ENCODE measurements around the gene IFIT1. TPM values are rescaled to one million over a fixed set of nuclear protein-coding genes. Genes with fewer than 3 reads are reported as not detected.

IFIT1 gene
- total and polyA plus RNA-seq, 9 of the 15 experiments (the other 6 are each of a cell fraction or from before 2014, with no cell fraction given): 0.03 to 0.40 (median 0.18) TPM

GRCh38 chr10:89351412-89351779, 41.0 kb upstream of the IFIT1 start (continued):
- TF ChIP-seq, protein P1, sequence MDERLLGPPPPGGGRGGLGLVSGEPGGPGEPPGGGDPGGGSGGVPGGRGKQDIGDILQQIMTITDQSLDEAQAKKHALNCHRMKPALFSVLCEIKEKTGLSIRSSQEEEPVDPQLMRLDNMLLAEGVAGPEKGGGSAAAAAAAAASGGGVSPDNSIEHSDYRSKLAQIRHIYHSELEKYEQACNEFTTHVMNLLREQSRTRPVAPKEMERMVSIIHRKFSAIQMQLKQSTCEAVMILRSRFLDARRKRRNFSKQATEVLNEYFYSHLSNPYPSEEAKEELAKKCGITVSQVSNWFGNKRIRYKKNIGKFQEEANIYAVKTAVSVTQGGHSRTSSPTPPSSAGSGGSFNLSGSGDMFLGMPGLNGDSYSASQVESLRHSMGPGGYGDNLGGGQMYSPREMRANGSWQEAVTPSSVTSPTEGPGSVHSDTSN (CRISPR knock-in tag; IDR thresholded peaks at IDR 0.05; ENCODE audit: low read depth): no peak
- TF ChIP-seq, protein P1 (tag; conservative IDR thresholded peaks at IDR 0.05; ENCODE audit: low read depth): no peak
- TF ChIP-seq, protein P2, sequence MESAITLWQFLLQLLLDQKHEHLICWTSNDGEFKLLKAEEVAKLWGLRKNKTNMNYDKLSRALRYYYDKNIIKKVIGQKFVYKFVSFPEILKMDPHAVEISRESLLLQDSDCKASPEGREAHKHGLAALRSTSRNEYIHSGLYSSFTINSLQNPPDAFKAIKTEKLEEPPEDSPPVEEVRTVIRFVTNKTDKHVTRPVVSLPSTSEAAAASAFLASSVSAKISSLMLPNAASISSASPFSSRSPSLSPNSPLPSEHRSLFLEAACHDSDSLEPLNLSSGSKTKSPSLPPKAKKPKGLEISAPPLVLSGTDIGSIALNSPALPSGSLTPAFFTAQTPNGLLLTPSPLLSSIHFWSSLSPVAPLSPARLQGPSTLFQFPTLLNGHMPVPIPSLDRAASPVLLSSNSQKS (CRISPR knock-in tag; IDR thresholded peaks at IDR 0.05): no peak
- no peak for TF ChIP-seq TBL1XR1 (IDR thresholded peaks at IDR 0.05; ENCODE audit: low read length in 2 of 2)

- Histone ChIP-seq H3K27ac (ENCODE audit: extremely low read depth, low read depth, low read length) (peak overlapping the region; percentile 66), H3K9me1 (ENCODE audit: control insufficient read depth, insufficient read depth, low read length) (no peaks in the 10 kb centered on the region), H3K4me1 (replicated peaks in 1 of 2; ENCODE audit: control insufficient read depth in 2 of 2, insufficient read depth in 2 of 2, low read length in 2 of 2) (peaks cover 5 to 30% of the 10 kb centered on the region in 2 experiments; a peak in 4 of 5 replicates), H3K36me3 (ENCODE audit: control insufficient read depth, insufficient read depth, low read length) (no peaks in the 10 kb centered on the region), H3K9ac (ENCODE audit: insufficient read depth in 1 of 2, low read depth in 2 of 2, low read length in 2 of 2) (peak overlapping the region in 1 of 2 experiments; percentile 12; a peak in 1 of 4 replicates), H2AFZ (ENCODE audit: low read depth, low read length) (peak overlapping the region; percentile 89), H3K4me3 (no peak overlapping the region), H3K79me2 (ENCODE audit: control insufficient read depth, insufficient read depth, low read length) (no peaks in the 10 kb centered on the region), H3K27me3 (ENCODE audit: control insufficient read depth in 2 of 2, insufficient read depth in 2 of 2, low read length in 2 of 2) (no peaks in the 10 kb centered on the region), H3K9me3 (replicated peaks; ENCODE audit: control insufficient read depth, insufficient read depth, low read depth, low read length) (no peaks in the 10 kb centered on the region; the same call in 1 of the 2 replicates), H3K4me2 (ENCODE audit: insufficient read depth, low read length) (peak overlapping the region; percentile 53), H4K20me1 (replicated peaks; ENCODE audit: control insufficient read depth, insufficient read depth, low read length) (no peaks in the 10 kb centered on the region)
- FAIRE-seq (peak; percentile 61), DNase-seq (ENCODE audit: extremely low read depth in 1 of 4, low spot score in 3 of 4) (peak in 2 of 4 experiments; percentile 22 to 35), ATAC-seq (peak; percentile 72)
- intact Hi-C loops (cut with micrococcal nuclease) (no loop called here), in situ Hi-C loops (cut with MboI) (no loop called here)
- ChIA-PET POLR2A (interaction anchor here (0.6 to 1.2 kb wide), 3 partner anchors 9 to 32 kb away, joined by 3 to 4 read pairs (median 3); no protein-coding TSS in a partner anchor), CTCF (ENCODE audit: low intra/inter-chr PET ratio) (no interaction called here)
- BruUV-seq (replicated peaks): no TSS peak
- 36% methylated on average over 11 of the region's 12 CpGs for WGBS (ENCODE audit: insufficient coverage, low coverage, missing lambda C conversion rate)
- no peak for TF ChIP-seq ATF1 (CRISPR knock-in tag; IDR thresholded peaks at IDR 0.05)
- TF ChIP-seq ATF1 (tag; IDR thresholded peaks at IDR 0.05): no peak
Observed at GRCh38 chr10:89351780-89352597, 40.4 kb upstream of the IFIT1 start.
